HG03571 (cell line): ENCODE results near the gene ZMYM4.

Experiments
- ATAC-seq: cut with Tn5 transposase; IDR thresholded peaks from one replicate; pipeline ENCODE4 v1.9.1; 2021; ENCODE audit not compliant: unreplicated experiment

Gene ZMYM4

GRCh38 chr1:35274197-35274596, 5.7 kb downstream of the ZMYM4 start:
- ATAC-seq, result no peak

DNA sequence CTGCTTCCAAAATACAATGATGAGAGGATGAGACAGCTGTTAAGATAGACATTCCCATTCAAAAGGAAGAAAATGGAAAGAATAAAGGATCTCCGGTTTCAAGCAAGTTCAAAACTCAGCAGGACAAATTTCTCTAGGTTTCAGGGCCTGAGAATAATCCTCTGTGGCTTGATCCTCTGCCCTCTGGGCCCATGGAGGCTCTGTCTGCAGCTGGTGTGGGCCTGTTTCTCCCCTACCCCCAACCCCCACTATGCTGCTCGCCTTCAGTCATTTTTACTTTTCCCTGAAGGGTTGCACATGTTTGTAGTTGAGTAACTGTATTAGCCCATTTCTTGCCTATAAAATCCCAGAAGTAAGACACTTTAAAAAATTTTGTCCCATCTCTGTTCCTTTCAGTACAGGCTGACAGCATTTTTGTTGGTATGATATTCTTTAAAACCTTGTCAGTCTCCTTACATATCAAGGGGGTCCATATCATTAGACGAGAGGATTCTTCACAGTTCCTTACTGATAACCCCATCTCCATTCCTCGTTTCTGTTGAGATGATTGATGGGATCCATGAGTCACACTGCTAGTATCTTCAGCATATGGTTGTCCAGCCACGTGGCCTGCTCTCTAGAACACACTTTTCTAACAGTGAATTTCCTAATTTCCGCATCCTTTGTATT, 10.5 kb downstream of the ZMYM4 start:
- no peak for ATAC-seq

DNA sequence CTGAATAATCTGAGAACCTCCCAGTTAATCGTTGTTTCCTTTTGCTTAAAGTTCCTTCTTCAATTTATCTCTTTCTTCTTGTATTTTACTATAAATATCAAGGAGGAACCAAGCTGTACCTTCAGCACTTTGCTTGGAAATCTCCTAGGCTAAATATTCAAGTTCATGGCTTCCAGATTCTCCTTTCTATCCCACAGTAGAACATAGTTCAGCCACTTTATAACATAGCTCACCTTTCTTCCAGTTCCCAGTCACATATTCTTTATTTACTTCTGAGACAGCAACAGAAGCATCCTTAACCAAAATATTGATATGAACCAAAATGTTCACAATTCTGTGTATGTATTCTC, 11.0 kb downstream of the ZMYM4 start:
- ATAC-seq, result no peak

DNA sequence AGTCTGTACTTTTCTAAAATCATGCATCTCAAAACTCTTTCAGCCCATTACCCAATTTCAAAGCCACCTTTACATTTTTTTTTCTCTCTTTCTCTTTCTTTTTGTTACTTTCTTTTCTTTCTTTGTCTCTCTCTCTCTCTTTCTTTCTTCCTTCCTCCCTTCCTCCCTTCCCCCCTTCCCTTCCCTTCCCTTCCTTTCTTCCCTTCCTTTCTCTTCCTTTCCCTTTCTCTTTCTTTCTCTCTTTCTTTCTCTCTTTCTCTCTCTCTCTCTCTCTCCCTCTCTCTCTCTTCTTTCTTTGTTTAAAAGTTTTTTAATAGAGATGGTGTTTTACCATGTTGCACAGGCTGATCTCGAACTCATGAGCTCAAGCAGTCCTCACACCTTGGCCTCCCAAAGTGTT, 11.5 kb downstream of the ZMYM4 start:
- no peak for ATAC-seq

- ATAC-seq, result no peak
Observed at GRCh38 chr1:35281565-35281964, 13.1 kb downstream of the ZMYM4 start.

- ATAC-seq, result no peak
Observed at GRCh38 chr1:35282172-35282571, 13.7 kb downstream of the ZMYM4 start.

GRCh38 chr1:35284852-35285251, 16.3 kb downstream of the ZMYM4 start:
- ATAC-seq, result no peak

GRCh38 chr1:35285771-35286606, 17.5 kb downstream of the ZMYM4 start:
- no peak for ATAC-seq

DNA sequence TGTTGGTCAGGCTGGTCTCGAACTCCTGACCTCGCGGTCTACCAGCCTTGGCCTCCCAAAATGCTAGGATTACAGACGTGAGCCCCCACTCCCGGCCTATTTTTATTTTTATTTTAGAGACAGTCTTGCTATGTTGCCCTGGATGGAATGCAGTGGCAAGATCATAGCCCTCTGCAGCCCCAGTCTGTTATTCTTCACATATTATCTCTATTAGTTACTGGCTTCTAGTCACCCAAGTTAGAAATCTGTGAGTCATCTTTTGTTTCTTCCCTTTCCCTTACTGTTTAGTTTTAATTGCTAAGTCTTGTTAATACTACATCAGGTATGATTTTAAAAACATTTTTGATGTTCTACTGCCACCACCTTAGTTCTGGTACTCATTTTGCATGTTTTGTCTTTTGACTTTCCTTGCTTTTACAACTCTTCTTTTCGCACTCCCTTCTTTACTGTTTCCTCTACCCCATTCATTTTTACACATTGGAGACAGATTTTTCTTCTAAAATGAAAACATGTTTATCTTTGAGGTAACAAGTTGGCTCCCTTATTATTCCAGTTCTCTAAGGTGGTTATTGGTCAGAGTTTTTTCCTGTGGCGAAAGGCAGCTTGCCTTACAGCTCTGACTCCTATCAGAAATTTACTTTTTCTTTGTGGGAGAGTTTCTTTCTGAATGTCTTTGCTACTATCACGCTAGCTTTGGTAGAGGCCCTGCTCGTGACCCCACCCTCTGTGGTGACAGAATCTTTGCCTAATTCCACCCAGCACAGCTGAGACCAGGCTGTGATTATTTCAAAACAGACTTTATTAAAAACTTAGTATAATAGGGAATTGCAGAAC, 19.5 kb downstream of the ZMYM4 start:
- no peak for ATAC-seq

GRCh38 chr1:35288761-35289160, 20.3 kb downstream of the ZMYM4 start:
- ATAC-seq, result no peak

DNA sequence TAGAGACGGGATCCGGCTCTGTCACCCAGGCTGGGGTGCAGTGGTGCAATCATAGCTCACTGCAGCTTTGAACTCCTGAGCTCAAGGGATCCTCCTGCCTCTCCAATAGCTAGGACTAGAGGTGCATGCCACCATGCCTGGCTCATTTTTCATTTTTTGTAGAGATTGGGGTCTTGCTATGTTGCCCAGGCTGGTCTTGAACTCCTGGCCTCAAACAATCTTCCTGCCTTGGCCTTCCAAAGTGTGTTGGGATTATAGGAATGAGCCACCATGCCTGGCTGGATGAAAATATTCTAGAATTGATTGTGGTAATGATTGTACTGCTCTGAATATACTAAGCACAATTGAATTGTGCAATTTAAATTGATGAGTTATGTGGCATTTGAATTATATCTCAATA, 21.9 kb downstream of the ZMYM4 start:
- no peak for ATAC-seq

DNA sequence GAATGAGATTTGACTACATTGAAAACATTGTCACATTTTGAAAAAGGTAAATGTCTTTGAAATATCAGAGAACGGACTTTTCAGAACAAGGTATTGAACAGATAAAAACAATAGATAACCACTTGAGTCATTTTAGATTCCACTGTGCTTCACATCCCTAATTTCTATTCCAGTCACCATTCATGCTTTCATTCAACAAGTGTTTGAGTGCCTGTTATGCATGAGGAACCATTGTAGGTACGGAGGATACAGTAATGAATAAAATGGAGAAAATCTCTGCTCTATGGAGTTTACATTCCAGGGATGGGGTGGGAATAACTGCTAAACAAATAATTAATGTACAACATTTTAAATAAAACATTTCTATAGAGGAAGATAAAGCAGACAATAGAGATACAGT, 26.3 kb downstream of the ZMYM4 start:
- ATAC-seq, result no peak

- ATAC-seq, result no peak
Observed at GRCh38 chr1:35297886-35298285, 29.4 kb downstream of the ZMYM4 start.

GRCh38 chr1:35298464-35298863, 30.0 kb downstream of the ZMYM4 start:
- no peak for ATAC-seq

GRCh38 chr1:35300376-35300775, 31.9 kb downstream of the ZMYM4 start:
- no peak for ATAC-seq

DNA sequence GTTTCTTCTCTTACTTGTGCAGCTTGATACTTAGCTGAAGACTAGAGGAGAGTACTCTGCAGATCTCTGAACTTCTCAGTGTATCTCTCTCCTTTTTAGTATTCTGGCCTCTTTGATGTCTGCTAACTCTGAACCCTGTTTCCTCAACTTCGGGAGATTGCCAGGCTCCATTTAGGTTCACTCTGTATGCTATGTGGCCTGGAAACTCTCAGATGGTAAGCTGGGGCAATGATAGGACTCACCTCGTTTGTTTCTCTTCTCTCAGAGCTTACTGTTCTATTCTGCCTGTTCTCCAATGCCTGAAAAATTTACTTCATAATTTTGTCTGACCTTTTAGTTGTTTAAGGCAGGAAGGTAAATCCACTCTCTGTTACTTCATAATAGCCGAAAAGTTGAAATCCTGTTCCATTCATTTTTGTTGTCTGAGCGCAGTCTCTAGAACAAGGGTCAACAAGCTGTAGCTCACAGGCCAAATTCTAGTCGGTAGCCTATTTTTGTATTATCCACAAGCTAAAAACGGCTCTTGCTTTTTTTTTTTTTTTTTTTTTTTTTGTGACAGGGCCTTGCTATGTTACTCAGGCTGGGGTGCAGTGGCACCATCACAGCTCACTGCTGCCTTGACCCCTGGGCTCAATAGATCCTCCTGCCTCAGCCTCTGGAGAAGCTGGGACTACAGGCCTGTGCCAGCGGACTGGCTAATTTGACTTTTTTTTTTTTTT, 33.3 kb downstream of the ZMYM4 start:
- ATAC-seq, result no peak

DNA sequence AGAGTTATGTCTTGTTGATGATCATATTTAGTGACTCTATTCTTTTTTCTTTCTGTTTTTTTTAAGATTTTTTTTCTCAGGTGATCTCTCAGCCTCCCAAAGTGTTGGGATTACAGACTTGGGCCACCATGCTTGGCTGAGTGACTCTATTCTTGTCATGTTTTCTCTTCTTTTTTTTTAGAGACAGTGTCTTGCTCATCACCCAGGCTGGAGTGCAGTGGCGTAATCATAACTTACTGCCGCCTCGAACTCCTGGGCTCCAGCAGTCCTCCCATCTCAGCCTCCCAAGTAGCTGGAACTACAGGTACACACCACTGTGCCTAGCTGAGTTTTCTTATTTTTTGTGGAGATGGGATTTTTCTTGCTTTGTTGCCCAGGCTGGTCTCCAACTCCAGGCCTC, 36.9 kb downstream of the ZMYM4 start:
- ATAC-seq, result no peak

DNA sequence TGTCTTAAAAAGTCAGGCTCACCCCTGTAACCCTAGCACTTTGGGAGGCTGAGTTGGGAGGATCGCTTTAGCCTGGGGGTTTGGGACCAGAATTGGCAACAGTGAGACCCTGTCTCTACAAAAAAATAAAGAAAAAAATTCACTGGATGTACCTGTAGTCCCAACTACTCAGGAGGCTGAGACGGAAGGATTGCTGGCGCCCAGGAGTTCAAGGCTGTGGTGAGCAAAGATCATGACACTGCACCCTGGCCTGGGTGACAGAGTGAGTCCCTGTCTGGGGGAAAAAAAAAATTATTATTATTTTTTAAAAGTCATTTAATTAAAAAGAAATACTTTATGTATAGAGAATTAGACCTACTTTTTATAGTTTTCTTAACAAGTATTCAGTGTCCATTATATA, 47.1 kb downstream of the ZMYM4 start:
- no peak for ATAC-seq

- ATAC-seq, result no peak
Observed at GRCh38 chr1:35316264-35316663, 47.8 kb downstream of the ZMYM4 start.

DNA sequence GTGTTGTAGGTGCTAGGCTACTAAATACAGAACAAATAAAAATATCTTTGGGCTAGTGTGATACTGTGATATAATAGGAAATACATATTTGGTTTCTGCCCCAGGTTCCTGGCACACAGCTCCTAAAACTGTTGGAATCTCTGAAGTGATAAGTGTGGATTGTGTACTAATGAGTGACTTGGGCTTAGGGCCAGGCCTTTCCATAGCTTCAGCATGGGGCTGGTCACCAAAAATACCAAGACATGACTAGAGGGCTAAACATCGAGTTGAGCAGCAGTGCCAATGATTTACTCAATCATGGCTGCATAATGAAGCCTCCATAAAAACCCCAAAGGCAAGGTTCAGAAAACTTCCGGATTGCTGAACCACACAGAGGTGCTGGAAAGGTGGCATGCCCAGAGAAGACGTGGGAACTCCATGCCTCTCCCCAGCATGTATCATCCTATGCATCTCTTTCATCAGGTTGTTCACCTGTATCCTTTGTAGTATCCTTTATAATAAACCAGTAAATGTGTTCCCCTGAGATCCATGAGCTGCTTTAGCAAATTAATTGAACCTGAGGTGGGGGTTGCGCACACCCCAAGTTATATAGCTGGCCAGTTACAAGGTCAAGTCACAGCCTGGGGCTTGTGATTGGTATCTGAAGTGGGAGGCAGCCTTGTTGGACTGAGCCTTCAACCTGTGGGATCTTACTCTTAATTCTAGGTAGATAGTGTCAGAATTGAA, 51.6 kb downstream of the ZMYM4 start:
- ATAC-seq, result no peak

DNA sequence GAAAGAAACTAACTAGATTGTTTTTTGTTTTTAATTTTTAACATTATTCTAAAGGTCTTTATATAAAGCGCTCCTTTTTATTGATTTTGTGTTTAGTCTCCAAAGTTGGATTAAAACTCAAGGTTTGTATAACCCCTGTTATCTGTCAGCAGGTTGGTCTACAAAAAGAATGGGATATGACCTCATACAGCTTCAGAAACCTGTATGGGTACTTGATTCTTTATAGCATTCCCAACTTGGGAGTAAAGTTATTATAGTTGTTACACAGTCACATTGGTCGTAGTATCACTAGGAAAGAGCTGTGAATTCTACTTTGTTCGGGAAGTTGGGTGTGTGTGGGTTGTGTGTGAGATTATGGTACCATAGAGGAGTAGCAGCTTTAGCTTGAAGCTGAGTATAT, 52.4 kb downstream of the ZMYM4 start:
- ATAC-seq, result no peak
